GM06990 (cell line): ENCODE measurements around the gene SYNDIG1.

Experiments
- DNase-seq: peaks from one replicate; pipeline ENCODE4 v3.0.0-alpha.2; 2011; ENCODE audit not compliant: insufficient read length; ENCODE audit errors: extremely low read depth
- H3K27me3 ChIP-seq: replicated peaks from 2 replicates; pipeline ENCODE4 v1.6.0; 2011; ENCODE audit warnings: low read length; ENCODE audit not compliant: control insufficient read depth, insufficient read depth
- H3K36me3 ChIP-seq: 2 replicates; pipeline ENCODE4 v1.5.1; 2011; ENCODE audit warnings: low read length; ENCODE audit not compliant: control insufficient read depth, insufficient read depth
- H3K4me3 ChIP-seq: replicated peaks from 2 replicates; pipeline ENCODE4 v1.5.1; 2011; ENCODE audit warnings: low read depth, mild to moderate bottlenecking, control low read depth, low read length
- TF ChIP-seq, protein P1 (sequence below): IDR thresholded peaks from 2 replicates; pipeline ENCODE4 v1.5.1; 2011; ENCODE audit warnings: low read length, control low read depth, mild to moderate bottlenecking, inconsistent platforms; ENCODE audit not compliant: insufficient read depth, poor library complexity, severe bottlenecking

Gene SYNDIG1

DNA sequence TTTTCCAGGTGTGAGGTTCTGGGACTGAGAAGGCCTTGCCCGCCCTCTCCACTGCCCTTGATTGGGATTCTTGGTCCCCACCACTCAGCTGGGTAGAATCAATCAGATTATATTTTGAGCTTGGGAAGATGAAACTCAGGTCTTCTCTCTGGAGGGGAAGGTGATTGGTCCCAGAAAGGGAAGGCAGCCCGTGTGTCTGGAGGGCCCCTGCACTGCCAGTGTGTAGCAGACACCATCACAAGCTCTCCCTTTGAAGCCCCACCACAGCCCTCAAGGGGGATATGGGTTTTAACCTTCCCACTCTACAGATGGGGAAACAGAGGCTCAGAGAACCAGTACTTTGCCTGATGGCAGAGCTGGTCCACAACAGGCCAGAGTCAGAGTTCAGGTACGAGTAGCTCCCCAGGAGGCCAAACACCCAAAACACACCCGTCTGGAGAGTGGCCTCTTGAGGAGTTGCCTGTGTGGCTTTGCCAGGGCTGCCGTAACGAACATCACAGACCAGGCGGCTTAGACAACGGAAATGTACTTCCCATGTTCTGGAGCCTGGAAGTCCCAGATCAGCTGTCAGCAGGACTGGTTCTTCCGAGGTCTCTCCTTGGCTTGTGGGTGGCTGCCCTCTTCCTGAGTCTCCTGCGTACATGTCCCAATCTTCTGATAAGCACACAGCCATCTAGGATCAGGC is 205.6 kb downstream of the SYNDIG1 start:
- TF ChIP-seq, protein P1, sequence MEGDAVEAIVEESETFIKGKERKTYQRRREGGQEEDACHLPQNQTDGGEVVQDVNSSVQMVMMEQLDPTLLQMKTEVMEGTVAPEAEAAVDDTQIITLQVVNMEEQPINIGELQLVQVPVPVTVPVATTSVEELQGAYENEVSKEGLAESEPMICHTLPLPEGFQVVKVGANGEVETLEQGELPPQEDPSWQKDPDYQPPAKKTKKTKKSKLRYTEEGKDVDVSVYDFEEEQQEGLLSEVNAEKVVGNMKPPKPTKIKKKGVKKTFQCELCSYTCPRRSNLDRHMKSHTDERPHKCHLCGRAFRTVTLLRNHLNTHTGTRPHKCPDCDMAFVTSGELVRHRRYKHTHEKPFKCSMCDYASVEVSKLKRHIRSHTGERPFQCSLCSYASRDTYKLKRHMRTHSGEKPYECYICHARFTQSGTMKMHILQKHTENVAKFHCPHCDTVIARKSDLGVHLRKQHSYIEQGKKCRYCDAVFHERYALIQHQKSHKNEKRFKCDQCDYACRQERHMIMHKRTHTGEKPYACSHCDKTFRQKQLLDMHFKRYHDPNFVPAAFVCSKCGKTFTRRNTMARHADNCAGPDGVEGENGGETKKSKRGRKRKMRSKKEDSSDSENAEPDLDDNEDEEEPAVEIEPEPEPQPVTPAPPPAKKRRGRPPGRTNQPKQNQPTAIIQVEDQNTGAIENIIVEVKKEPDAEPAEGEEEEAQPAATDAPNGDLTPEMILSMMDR: no peak

DNA sequence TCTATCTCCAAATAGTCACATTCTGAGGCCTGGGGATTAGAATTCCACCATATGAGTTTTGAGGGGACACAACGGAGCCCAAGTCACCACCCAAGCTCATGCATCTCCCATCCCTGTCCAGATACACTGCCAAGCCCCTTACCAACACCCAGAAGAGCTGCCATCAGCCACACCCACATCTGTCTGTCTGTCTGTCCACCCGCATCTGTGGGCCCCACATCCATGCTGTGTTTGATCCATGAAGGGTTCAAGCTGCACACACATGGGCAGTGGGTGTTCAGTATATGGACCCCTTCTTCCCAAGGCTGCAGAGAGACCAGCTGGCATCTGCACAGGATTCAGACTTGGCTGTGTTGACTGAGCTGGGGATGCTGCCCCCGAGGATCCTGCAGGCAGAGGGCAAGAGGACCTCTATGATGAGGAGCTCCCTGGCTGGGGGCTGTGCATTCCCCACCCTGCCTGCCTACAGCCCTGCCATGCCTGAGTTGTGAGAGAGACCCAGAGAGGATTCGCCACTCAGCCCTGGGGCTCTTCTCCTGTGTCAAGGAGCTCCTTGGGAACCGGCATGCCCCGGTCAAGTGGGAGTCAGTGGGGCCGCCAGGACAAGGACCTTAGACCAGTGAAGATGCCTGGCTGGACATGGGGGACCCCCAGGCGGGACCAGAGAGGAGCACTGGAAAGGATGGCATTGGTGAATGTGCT is 206.4 kb downstream of the SYNDIG1 start:
- no peaks in the 10 kb centered on the region for H3K36me3 ChIP-seq
- no peak for DNase-seq
- no peak overlapping the region for H3K4me3 ChIP-seq
- TF ChIP-seq, protein P1: no peak
- peaks cover 2% of the 10 kb centered on the region for H3K27me3 ChIP-seq

More for the DNA sequence above, 205.6 kb downstream of the SYNDIG1 start:
- Histone ChIP-seq H3K36me3 (no peaks in the 10 kb centered on the region), H3K27me3 (peaks cover 2% of the 10 kb centered on the region), H3K4me3 (no peak overlapping the region)
- DNase-seq: no peak

DNA sequence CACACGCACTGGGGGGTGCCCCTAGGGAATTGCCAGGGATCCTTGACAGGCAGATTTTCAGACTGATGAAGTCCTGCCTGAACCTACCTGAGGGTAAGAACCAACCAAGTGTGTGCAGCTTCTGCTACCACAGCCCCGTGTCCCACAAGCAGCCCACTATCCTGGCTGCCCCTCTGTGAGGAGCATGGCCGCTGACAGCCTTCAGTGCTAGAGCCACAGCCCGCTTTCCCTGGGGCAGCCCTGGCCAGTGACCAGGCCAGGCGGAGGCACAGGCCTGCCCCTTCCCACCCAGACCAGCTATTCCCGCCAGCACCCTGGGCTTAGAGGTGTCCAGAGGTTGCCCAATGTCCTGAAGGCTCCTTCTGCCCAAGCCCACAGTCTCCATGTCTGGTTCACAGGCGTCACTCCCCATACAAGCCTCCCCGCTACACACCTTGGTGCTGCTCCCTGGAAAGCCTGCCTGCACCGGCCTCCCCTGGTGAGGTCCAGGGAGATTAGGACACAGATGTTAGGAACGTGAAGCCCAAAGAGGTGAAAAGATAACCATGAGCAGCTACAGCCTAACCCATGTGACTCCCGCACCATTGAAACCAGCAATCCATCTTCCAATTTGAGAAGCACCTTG is 207.0 kb downstream of the SYNDIG1 start:
- DNase-seq: no peak
- H3K4me3 ChIP-seq: no peak overlapping the region
- TF ChIP-seq, protein P1: no peak
- H3K36me3 ChIP-seq: no peaks in the 10 kb centered on the region
- peaks cover 2% of the 10 kb centered on the region for H3K27me3 ChIP-seq

DNA sequence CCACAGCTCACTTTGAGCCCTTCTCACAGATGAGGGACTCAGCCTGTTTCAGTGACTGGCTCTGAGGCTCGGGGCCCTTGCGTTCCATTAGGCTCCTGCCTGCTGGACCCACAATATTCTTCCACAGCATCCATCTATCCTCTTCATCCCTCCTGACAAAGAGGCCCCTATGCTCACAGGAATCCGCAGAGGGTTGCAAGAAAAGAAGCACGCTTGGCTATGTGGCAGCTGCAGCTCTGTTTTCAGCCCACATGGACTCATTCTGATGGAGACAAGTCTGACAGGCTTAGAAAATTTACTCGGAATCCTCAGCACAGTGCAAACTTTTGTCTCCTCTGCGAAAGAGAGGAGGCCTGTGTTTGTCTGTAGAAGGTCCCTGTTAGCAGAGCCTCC is 207.5 kb downstream of the SYNDIG1 start:
- no peak for DNase-seq
- peaks cover 2% of the 10 kb centered on the region for H3K27me3 ChIP-seq
- TF ChIP-seq, protein P1: no peak
- H3K4me3 ChIP-seq: no peak overlapping the region
- no peaks in the 10 kb centered on the region for H3K36me3 ChIP-seq

DNA sequence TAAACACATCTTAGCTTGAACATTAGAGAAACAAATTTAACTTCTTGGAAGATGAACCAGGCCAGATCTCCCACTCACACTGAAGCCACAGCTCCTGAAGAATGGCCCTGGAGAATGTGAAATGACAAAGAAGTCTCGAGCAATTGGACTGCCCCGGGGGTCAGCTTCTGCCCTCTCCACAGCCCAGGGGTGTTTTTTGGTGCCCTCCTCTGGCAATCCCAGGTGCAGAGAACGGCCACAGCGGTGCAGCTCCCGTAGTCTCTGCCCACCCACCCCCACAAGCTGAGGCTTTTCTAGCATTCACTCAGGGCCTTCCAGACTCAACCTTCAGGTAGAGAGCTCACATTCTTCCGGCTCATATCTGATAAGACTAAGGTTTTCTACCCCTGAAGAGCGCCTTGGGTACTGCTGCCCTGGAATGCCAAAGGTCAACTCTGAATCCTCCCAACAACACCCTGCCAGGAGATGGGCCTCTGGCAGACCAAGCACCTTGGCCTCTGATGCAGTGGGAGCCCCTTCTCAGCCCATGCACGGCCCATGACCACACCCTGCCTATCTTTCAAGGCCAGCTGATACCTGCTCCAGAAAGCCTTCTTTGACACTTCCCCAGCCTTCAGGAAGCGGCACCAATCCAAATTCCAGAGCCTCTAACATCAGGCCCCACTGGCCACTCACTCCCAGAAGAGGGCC is 208.3 kb downstream of the SYNDIG1 start:
- H3K36me3 ChIP-seq: no peaks in the 10 kb centered on the region
- DNase-seq: no peak
- peaks cover 2% of the 10 kb centered on the region for H3K27me3 ChIP-seq
- TF ChIP-seq, protein P1: peak; percentile 6
- H3K4me3 ChIP-seq: no peak overlapping the region
